ENCODE data around the gene DNAAF8. TPM values are rescaled to one million over a fixed set of nuclear protein-coding genes. Genes with fewer than 3 reads are reported as not detected.

DNAAF8 gene
- total RNA-seq, 1 experiment from 2014 or later = 0.39 TPM

DNA sequence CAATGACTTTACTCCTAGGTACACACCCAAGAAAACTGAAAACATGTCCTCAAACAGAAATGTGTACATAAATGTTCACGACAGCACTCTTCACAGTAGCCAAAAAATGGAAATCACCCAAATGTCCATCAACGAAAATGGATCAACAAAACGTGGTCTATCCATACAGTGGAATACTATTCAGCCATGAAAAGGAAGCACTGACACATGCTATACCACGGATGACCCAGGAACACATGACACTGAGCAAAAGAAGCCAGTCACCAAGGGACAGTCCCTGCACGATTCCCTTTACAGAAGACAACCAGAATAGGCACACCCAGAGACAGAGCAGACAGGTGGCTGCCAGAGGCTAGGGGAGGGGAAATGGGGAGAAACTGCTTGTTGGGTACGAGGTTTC, 21.4 kb downstream of the DNAAF8 start:
- Histone ChIP-seq H2BK15ac (ENCODE audit: low read depth, low read length) (no peak overlapping the region), H3K79me2 (ENCODE audit: insufficient read depth, low read length) (no peaks in the 10 kb centered on the region), H2BK120ac (ENCODE audit: low read depth, low read length, poor library complexity, severe bottlenecking) (no peak overlapping the region), H3K4ac (ENCODE audit: low read depth, low read length) (no peak overlapping the region), H2BK12ac (ENCODE audit: insufficient read length, low read depth, low read length) (no peak overlapping the region), H2AFZ (ENCODE audit: low read length) (no peak overlapping the region), H3K9ac (ENCODE audit: extremely low read depth, insufficient read length, low read length) (no peak overlapping the region), H3T11ph (ENCODE audit: low read length) (no peak overlapping the region), H3K23ac (ENCODE audit: insufficient read length, low read depth, low read length) (no peak overlapping the region), H4K8ac (replicated peaks; ENCODE audit: insufficient read length, low read depth, low read length) (no peak overlapping the region), H4K91ac (ENCODE audit: insufficient read length, low read depth, low read length) (no peak overlapping the region), H3K14ac (ENCODE audit: insufficient read depth, low read length) (no peak overlapping the region), H2BK5ac (ENCODE audit: insufficient read length, low read length) (no peak overlapping the region), H3K9me3 (ENCODE audit: control insufficient read depth, low read depth, low read length) (no peaks in the 10 kb centered on the region), H3K27me3 (ENCODE audit: insufficient read depth, low read length) (no peaks in the 10 kb centered on the region), H3K27ac (ENCODE audit: insufficient read length, low read depth, low read length) (no peak overlapping the region), H2BK20ac (ENCODE audit: low read depth, low read length, poor library complexity, severe bottlenecking) (no peak overlapping the region), H4K20me1 (ENCODE audit: control insufficient read depth, insufficient read depth, insufficient read length) (no peaks in the 10 kb centered on the region), H3K4me2 (ENCODE audit: insufficient read depth, insufficient read length, low read length) (no peak overlapping the region), H3K4me1 (ENCODE audit: insufficient read depth, low read length) (no peaks in the 10 kb centered on the region), H3K79me1 (ENCODE audit: insufficient read depth, low read depth, low read length, poor library complexity, severe bottlenecking) (no peaks in the 10 kb centered on the region), H4K5ac (ENCODE audit: insufficient read length, low read depth, low read length) (no peak overlapping the region), H3K23me2 (ENCODE audit: insufficient read length, low read depth, low read length, poor library complexity, severe bottlenecking) (no peaks in the 10 kb centered on the region), H2AK5ac (ENCODE audit: insufficient read length, low read length) (no peak overlapping the region), H3K18ac (ENCODE audit: insufficient read length, low read depth, low read length) (no peak overlapping the region), H3K56ac (ENCODE audit: insufficient read length, low read depth, low read length) (no peak overlapping the region)
- DNase-seq = no peak
- Mint-ChIP-seq H3K9me3 (peaks cover 7 to 9% of the 10 kb centered on the region in 2 experiments; a peak in 3 of 5 replicates), H3K36me3 (ENCODE audit: insufficient read depth in 1 of 3, low read depth in 3 of 3) (peaks cover 53 to 78% (median 76%) of the 10 kb centered on the region in 3 experiments), H3K4me1 (no peaks in the 10 kb centered on the region), H3K27me3 (ENCODE audit: low read depth) (no peaks in the 10 kb centered on the region), H3K4me3 (no peak overlapping the region), H3K27ac (no peak overlapping the region)
- no CpG with 5 or more reads among the region's 6 CpGs for WGBS (ENCODE audit: extremely low coverage, insufficient read length, low lambda C conversion rate)
- TF ChIP-seq, protein P1, sequence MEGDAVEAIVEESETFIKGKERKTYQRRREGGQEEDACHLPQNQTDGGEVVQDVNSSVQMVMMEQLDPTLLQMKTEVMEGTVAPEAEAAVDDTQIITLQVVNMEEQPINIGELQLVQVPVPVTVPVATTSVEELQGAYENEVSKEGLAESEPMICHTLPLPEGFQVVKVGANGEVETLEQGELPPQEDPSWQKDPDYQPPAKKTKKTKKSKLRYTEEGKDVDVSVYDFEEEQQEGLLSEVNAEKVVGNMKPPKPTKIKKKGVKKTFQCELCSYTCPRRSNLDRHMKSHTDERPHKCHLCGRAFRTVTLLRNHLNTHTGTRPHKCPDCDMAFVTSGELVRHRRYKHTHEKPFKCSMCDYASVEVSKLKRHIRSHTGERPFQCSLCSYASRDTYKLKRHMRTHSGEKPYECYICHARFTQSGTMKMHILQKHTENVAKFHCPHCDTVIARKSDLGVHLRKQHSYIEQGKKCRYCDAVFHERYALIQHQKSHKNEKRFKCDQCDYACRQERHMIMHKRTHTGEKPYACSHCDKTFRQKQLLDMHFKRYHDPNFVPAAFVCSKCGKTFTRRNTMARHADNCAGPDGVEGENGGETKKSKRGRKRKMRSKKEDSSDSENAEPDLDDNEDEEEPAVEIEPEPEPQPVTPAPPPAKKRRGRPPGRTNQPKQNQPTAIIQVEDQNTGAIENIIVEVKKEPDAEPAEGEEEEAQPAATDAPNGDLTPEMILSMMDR (conservative IDR thresholded peaks at IDR 0.05) = no peak
